ENCODE results near the gene BAK1.

The BAK1 gene

GRCh38 chr6:33579828-33580714, at the start of gene BAK1:
Gene BAK1, minus strand, starts transcription at chr6:33580276. Its CDS starts 2,672 bp downstream, at chr6:33577604.
- in situ Hi-C loops (cut with MboI; ENCODE audit: low pct_unique_long_range_greater_than_20kb, low sequenced_read_pairs), result no loop called here
- DNase-seq, result peak; percentile 89

GRCh38 chr6:33628401-33628964, 48.4 kb upstream of the BAK1 start:
- no peak for DNase-seq
- in situ Hi-C loops (cut with MboI; ENCODE audit: low pct_unique_long_range_greater_than_20kb, low sequenced_read_pairs), result no loop called here

GRCh38 chr6:33627876-33628275, 47.8 kb upstream of the BAK1 start:
- in situ Hi-C loops (cut with MboI; ENCODE audit: low pct_unique_long_range_greater_than_20kb, low sequenced_read_pairs), result no loop called here
- no peak for DNase-seq

- in situ Hi-C loops (cut with MboI; ENCODE audit: low pct_unique_long_range_greater_than_20kb, low sequenced_read_pairs), result no loop called here
Observed at GRCh38 chr6:33624856-33625255, 44.8 kb upstream of the BAK1 start.

GRCh38 chr6:33623895-33624381, 43.9 kb upstream of the BAK1 start:
- in situ Hi-C loops (cut with MboI; ENCODE audit: low pct_unique_long_range_greater_than_20kb, low sequenced_read_pairs), result no loop called here
- no peak for DNase-seq

More at GRCh38 chr6:33624856-33625255, 44.8 kb upstream of the BAK1 start:
- DNase-seq, result no peak

GRCh38 chr6:33622456-33623431, 42.7 kb upstream of the BAK1 start:
- no peak for DNase-seq
- in situ Hi-C loops (cut with MboI; ENCODE audit: low pct_unique_long_range_greater_than_20kb, low sequenced_read_pairs), result no loop called here

GRCh38 chr6:33621711-33622388, 41.8 kb upstream of the BAK1 start:
- in situ Hi-C loops (cut with MboI; ENCODE audit: low pct_unique_long_range_greater_than_20kb, low sequenced_read_pairs), result no loop called here
- peak; percentile 21 for DNase-seq

- in situ Hi-C loops (cut with MboI; ENCODE audit: low pct_unique_long_range_greater_than_20kb, low sequenced_read_pairs), result no loop called here
- DNase-seq, result peak; percentile 61
Observed at GRCh38 chr6:33620856-33621710, 41.0 kb upstream of the BAK1 start, which contains the start of gene ITPR3. Gene ITPR3, plus strand, starts transcription at chr6:33621322. Its CDS starts 281 bp downstream, at chr6:33621603.

GRCh38 chr6:33620158-33620855, 40.2 kb upstream of the BAK1 start:
- in situ Hi-C loops (cut with MboI; ENCODE audit: low pct_unique_long_range_greater_than_20kb, low sequenced_read_pairs), result no loop called here
- DNase-seq, result peak; percentile 57

- in situ Hi-C loops (cut with MboI; ENCODE audit: low pct_unique_long_range_greater_than_20kb, low sequenced_read_pairs), result no loop called here
- no peak for DNase-seq
Observed at GRCh38 chr6:33619166-33619840, 39.2 kb upstream of the BAK1 start.

GRCh38 chr6:33616913-33617312, 36.8 kb upstream of the BAK1 start:
- in situ Hi-C loops (cut with MboI; ENCODE audit: low pct_unique_long_range_greater_than_20kb, low sequenced_read_pairs), result no loop called here
- no peak for DNase-seq

- no peak for DNase-seq
- in situ Hi-C loops (cut with MboI; ENCODE audit: low pct_unique_long_range_greater_than_20kb, low sequenced_read_pairs), result no loop called here
Observed at GRCh38 chr6:33616113-33616512, 36.0 kb upstream of the BAK1 start.

GRCh38 chr6:33613795-33614168, 33.7 kb upstream of the BAK1 start:
- in situ Hi-C loops (cut with MboI; ENCODE audit: low pct_unique_long_range_greater_than_20kb, low sequenced_read_pairs), result no loop called here
- no peak for DNase-seq

- in situ Hi-C loops (cut with MboI; ENCODE audit: low pct_unique_long_range_greater_than_20kb, low sequenced_read_pairs), result no loop called here
Observed at GRCh38 chr6:33613146-33613794, 33.2 kb upstream of the BAK1 start.

GRCh38 chr6:33610779-33611732, 31.0 kb upstream of the BAK1 start:
- no peak for DNase-seq
- in situ Hi-C loops (cut with MboI; ENCODE audit: low pct_unique_long_range_greater_than_20kb, low sequenced_read_pairs), result no loop called here

More at GRCh38 chr6:33613146-33613794, 33.2 kb upstream of the BAK1 start:
- no peak for DNase-seq

Data from KBM-7 (cell line).